HUES48 (cell line): ENCODE results near the gene SDK2.

Experiments
- H3K27ac ChIP-seq: one replicate; pipeline ENCODE4 v1.7.0; 2013; ENCODE audit warnings: low read depth, low read length, inconsistent platforms
- H3K27me3 ChIP-seq: 2 replicates; pipeline ENCODE4 v1.6.1; 2013; ENCODE audit warnings: mild to moderate bottlenecking, low read length; ENCODE audit not compliant: control insufficient read depth, insufficient read depth
- H3K36me3 ChIP-seq: 2 replicates; pipeline ENCODE4 v1.6.1; 2013; ENCODE audit warnings: low read length; ENCODE audit not compliant: control insufficient read depth, insufficient read depth
- H3K4me1 ChIP-seq: 2 replicates; pipeline ENCODE4 v1.6.1; 2013; ENCODE audit warnings: mild to moderate bottlenecking, low read length; ENCODE audit not compliant: control insufficient read depth, insufficient read depth
- H3K4me3 ChIP-seq: 2 replicates; pipeline ENCODE4 v1.5.1; 2013; ENCODE audit warnings: mild to moderate bottlenecking, low read depth, low read length
- H3K9ac ChIP-seq: 2 replicates; pipeline ENCODE4 v1.6.1; 2013; ENCODE audit warnings: mild to moderate bottlenecking, low read depth, low read length, moderate library complexity
- H3K9me3 ChIP-seq: 2 replicates; pipeline ENCODE4 v1.6.1; 2013; ENCODE audit warnings: low read length; ENCODE audit not compliant: control insufficient read depth, insufficient read depth

The SDK2 gene

DNA sequence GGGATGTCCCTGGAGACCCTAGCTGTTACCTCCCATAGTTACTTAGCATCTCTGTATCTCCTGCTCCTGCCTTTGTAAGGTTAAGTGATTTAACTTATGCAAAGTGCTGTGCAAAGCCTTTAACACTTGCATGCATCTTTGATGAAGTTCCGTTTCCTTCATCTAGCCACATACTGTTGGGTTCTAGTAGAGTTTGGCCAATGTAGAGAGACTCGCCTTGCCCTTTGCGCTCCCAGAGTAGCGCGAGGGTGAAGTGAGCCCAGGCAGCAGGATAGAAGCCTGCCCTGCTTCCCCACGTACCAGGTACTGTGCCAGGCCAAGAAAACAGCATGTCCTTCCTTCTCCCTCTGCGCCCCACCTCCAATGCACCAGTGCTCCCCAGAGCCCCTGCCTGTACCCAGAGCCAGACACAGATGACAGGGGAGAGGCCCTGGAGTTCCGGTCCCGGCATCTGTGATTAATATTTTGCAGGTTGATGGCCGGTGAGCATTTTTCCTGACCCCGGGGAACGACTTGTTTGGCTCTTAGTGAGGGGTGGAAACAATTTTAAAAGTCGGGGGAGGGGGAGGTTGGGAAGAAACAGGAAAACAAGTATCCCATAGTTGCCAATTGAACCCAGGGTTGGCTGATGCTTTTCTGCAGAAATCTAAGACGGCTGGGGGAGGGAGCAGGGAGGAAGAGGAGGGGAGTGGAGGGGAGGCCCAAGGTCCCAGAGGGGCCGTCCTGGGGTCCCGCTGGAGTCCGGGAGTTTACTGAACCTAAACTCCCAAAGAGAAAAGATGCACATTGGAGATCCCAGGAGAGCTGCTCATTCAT, 319.3 kb downstream of the SDK2 start:
- H3K9me3 ChIP-seq = no peaks in the 10 kb centered on the region
- peaks cover 18% of the 10 kb centered on the region for H3K4me1 ChIP-seq
- no peaks in the 10 kb centered on the region for H3K36me3 ChIP-seq
- no peaks in the 10 kb centered on the region for H3K27me3 ChIP-seq
- no peak overlapping the region for H3K4me3 ChIP-seq
- no peak overlapping the region for H3K9ac ChIP-seq
- no peak overlapping the region for H3K27ac ChIP-seq

DNA sequence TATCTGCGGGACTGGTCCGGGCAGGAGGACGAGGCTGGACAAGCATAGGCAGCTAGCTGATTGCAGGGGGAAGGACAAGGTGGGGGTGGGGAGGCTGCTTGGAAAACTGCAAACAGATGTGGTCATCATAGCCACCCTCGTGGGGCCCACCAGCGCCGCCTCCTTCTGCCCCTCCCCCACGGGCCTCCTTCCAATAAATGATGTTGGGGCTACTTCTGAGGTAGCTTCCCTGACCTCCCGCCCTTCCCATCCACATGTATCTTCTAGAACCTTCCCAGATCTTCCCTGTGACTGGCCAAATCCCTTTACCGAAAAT, 320.1 kb downstream of the SDK2 start:
- H3K27ac ChIP-seq = no peak overlapping the region
- H3K36me3 ChIP-seq = no peaks in the 10 kb centered on the region
- peaks cover 18% of the 10 kb centered on the region for H3K4me1 ChIP-seq
- no peaks in the 10 kb centered on the region for H3K9me3 ChIP-seq
- H3K9ac ChIP-seq = no peak overlapping the region
- H3K27me3 ChIP-seq = no peaks in the 10 kb centered on the region
- H3K4me3 ChIP-seq = no peak overlapping the region

DNA sequence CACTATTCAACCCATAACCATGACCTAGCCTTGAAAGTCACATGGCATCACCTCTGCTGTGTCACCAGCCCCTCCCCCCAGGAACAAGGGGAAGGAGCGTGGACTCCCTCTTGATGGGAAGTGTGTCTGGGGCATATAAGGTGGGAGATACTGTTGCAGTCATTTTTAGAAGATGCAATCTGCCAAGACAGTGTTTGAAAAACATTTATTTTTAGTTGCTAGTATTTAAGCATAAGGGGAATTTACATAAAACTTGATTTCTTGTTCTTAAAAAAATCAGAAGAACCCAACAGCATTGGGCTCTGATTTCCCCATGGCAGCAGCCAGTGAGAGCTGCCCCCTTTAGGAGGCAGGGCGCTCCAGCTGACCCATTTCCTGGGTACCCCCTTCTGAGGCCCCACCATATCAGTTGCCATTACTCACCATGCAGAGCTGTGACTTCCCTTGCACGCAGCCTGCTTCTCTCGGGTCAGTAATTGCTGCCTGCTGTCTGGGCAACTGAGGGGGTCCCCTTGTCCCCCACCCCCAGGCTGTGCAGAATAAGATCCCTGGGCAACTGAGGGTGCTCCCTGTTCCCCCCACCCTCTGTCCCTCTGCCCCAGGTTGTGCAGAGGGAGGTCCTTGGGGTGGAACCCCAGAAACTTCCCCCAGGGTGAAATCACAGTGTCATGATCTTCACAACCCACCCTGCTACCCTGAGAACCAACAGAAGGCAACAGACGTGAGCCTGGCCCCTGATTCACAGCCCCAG, 320.7 kb downstream of the SDK2 start:
- H3K9ac ChIP-seq = no peak overlapping the region
- peaks cover 18% of the 10 kb centered on the region for H3K4me1 ChIP-seq
- H3K4me3 ChIP-seq = no peak overlapping the region
- H3K36me3 ChIP-seq = no peaks in the 10 kb centered on the region
- no peaks in the 10 kb centered on the region for H3K9me3 ChIP-seq
- no peak overlapping the region for H3K27ac ChIP-seq
- H3K27me3 ChIP-seq = no peaks in the 10 kb centered on the region

DNA sequence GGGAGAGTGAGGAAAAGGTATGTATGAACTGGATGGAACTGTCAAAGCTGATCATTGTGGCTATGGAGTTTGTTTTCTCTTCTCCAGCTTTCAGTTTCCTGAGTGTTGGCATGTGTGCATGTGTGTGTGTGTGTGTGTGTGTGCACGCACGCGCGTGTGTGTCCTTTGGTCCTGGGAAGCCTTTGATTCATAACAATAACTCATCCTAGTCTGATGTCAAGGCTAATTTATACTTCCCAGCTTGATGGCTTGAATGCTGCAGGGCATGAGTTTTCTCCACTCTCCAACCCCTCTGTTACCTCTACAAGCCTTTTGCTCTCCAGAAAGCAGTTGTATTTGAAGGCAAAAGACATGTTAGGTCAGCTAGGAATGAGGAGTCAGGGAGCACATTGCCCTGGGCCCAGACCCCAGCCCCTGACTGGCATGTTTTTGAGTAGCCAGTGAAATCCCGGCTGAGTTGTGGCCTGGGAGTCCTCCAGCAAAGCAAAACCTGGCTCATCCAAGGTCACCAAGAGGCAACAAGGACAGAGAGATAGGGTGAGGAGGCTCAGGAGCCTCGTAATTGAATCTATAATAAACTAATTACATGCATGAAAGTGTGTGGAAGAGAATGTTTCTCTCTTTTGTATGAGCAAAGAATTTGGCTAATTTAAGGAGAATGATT, 323.5 kb downstream of the SDK2 start:
- Histone ChIP-seq H3K36me3 (no peaks in the 10 kb centered on the region), H3K27ac (no peak overlapping the region), H3K9ac (no peak overlapping the region), H3K4me3 (no peak overlapping the region), H3K27me3 (no peaks in the 10 kb centered on the region), H3K4me1 (peaks cover 18% of the 10 kb centered on the region), H3K9me3 (no peaks in the 10 kb centered on the region)

DNA sequence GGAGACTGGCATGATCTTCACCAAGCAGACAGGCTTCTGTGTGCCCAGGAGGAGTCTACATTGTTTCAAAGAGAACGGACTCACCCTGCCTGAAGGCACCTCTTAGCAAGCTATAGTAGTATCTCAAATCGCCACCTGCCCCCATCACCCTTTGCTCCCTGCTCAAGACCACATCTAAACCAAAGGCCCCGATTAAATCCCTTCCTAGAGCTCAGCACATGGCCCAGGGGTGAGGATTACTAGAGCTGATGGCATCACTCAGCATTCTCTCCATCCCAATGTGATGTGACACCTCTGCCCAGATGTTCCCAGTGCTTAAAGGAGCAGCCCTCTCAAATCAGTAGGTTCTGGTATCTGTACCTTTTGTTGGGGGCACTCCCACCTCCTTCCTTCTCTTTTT, 324.5 kb downstream of the SDK2 start:
- H3K27ac ChIP-seq = no peak overlapping the region
- no peaks in the 10 kb centered on the region for H3K9me3 ChIP-seq
- no peak overlapping the region for H3K4me3 ChIP-seq
- peaks cover 19% of the 10 kb centered on the region for H3K4me1 ChIP-seq
- H3K27me3 ChIP-seq = no peaks in the 10 kb centered on the region
- no peaks in the 10 kb centered on the region for H3K36me3 ChIP-seq
- no peak overlapping the region for H3K9ac ChIP-seq

DNA sequence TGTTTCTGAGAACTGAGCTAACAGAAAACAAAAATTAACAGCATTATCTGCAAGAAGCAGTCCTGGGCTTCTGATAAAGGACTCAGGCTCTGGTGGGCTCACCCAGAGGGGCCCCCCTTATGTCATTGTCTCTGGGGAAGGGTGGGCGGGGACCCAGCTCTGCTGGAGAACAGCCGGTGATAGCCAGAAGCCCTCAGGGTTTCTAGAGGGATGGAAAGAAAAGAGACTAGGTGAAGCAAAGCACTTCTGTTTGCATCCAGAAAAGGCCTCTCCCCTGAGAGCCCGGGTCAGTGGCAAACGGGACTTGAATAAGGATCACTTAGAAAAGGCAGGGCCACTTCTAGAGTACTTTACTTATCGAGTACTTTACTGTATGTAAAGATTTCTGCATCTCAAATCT, 325.4 kb downstream of the SDK2 start:
- H3K27ac ChIP-seq = no peak overlapping the region
- H3K27me3 ChIP-seq = no peaks in the 10 kb centered on the region
- H3K4me1 ChIP-seq = peaks cover 11% of the 10 kb centered on the region
- no peak overlapping the region for H3K4me3 ChIP-seq
- no peaks in the 10 kb centered on the region for H3K36me3 ChIP-seq
- no peak overlapping the region for H3K9ac ChIP-seq
- no peaks in the 10 kb centered on the region for H3K9me3 ChIP-seq

DNA sequence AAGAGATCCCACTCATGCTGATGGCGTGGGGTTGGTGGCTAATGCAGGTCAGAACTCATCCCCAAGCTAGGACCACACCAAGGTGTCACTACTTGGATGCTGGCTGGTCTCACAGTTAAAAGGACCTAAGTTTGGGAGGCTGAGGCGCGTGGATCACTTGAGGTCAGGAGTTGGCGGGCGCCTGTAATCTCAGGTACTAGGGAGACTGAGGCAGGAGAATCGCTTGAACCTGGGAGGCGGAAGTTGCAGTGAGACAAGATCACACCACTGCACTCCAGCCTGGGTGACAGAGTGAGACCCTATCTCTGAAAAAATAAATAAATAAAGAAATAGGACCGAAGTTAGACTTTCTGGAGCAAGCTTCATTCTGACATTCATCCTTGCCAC, 325.8 kb downstream of the SDK2 start:
- Histone ChIP-seq H3K9ac (no peak overlapping the region), H3K36me3 (no peaks in the 10 kb centered on the region), H3K4me3 (no peak overlapping the region), H3K27ac (no peak overlapping the region), H3K4me1 (peaks cover 9% of the 10 kb centered on the region; the same call in 1 of the 2 replicates), H3K9me3 (no peaks in the 10 kb centered on the region), H3K27me3 (no peaks in the 10 kb centered on the region)

DNA sequence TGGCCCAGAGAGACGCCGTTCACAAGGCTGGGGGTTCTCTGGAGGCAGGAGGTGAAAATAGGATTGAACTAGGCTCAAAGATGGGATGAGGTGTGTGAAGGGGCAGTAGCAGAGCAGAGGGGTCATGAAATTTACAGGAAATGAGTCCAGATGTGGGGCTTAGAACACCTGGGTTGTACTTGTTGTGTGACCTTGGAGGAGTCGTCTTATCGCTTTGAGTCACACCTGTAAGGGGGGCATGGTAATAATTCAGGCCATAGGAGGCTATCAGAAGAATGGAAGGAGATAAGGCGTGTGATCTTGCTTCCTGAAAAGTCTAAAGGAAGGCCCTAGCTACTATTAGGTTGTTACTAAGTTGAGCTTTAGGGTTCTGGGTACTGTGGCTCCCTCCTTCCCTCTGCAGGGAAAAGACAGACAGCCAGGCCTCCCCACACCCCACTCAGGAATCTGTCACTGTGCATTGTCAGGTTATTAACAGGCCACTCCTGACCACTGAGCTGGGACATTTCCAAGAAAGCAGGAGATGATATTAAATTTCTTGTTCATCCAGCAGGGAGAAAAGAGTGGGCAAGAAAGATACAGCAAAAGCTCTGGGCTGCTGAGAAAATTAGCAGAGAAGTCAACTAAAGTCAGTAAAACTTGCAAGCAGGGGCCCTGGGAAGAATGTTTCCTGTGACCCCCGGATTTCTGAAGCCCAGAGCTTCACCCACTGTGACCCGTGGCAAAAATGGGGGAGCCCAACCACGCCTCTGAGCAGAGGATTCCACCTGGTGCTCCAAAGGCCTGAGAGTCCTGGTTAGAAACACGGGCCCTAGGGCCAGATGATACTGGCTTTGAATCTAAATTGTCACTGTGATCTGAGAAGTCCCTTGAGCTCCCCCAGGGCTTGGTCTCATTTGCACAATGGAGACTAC, 326.5 kb downstream of the SDK2 start:
- peaks cover 1% of the 10 kb centered on the region for H3K27me3 ChIP-seq

DNA sequence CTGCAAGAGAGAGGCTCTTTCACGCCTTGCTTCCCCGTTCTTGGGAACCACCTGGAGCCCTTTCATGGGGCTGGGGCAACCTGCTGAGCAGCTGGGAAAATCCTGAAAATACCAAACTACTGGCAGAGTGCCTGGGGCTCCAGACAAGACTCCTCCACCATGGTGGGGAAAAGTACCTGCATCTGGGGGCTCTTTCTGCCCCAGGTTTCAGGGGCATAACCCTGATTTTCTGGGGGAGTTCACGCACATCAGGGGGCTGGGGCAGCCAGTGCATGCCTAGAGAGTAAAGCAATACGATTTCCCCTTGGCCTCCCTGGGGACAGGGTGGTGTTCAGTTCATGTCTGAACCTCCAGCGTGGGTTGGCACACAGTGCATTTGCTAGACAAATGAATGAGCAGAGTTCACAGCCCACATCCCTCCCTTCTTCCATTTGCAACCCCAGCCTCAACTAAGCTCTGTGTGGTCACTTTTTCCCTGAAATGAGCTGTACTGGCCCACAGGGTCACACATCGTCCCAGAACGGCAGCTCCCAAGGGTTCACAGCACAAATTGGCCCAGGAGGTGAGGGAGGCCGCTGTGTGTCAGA, 327.2 kb downstream of the SDK2 start:
- Histone ChIP-seq H3K4me1 (peaks cover 18% of the 10 kb centered on the region), H3K27me3 (peaks cover 8% of the 10 kb centered on the region), H3K36me3 (no peaks in the 10 kb centered on the region), H3K9ac (no peak overlapping the region), H3K9me3 (no peaks in the 10 kb centered on the region), H3K27ac (no peak overlapping the region), H3K4me3 (no peak overlapping the region)

More for the DNA sequence above, 326.5 kb downstream of the SDK2 start:
- Histone ChIP-seq H3K9me3 (no peaks in the 10 kb centered on the region), H3K4me1 (peaks cover 13% of the 10 kb centered on the region), H3K27ac (no peak overlapping the region), H3K4me3 (no peak overlapping the region), H3K9ac (no peak overlapping the region), H3K36me3 (no peaks in the 10 kb centered on the region)

DNA sequence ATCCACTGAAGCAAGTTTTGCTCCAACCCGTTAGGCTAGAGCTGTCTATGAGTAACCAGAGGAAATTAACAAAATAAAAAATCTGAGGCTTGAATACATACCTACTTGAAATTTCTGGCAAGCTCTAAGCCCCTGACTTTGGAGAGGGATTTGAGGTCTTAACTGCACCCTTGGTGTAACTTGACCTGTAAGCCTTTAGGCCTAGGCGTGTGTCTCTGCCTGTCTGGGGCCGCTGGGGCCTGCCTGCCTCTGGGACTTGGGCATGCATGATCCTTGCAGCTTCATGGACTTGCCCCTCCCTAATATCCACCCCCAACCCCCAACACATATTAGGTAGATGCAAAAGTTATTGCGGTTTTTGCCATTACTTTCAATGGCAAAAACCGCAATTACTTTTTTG, 328.8 kb downstream of the SDK2 start:
- Histone ChIP-seq H3K27ac (no peak overlapping the region), H3K9ac (no peak overlapping the region), H3K36me3 (no peaks in the 10 kb centered on the region), H3K9me3 (no peaks in the 10 kb centered on the region), H3K4me1 (peaks cover 18% of the 10 kb centered on the region), H3K4me3 (no peak overlapping the region), H3K27me3 (peaks cover 8% of the 10 kb centered on the region)
